OCI-LY3 (cell line): ENCODE data around the gene XCL2.
A peak's percentile ranks its signal among the peaks of the same experiment; 100 is the strongest.
"Not testable (repeated sequence)": the region's sequence is repeated elsewhere in the genome, so short reads cannot be mapped to it uniquely, and the experiment has no call there.

Source experiments
- H2AFZ ChIP-seq: fragments of 200-600, 300-600 bp; shearing (Covaris generic); 2 replicates; pipeline ENCODE4 v1.6.0; 2014; ENCODE audit warnings: antibody characterized with exemption, low read depth, low read length
- H3K27ac ChIP-seq: fragments of 200-600, 300-600 bp; sonication (generic); 2 replicates; pipeline ENCODE4 v1.5.1; 2014; ENCODE audit warnings: mild to moderate bottlenecking, low read length, moderate library complexity, mixed read lengths
- H3K27me3 ChIP-seq: fragments of 200-600, 300-600 bp; sonication (generic); 2 replicates; pipeline ENCODE4 v1.6.1; 2014; ENCODE audit warnings: low read depth, low read length, mixed read lengths
- H3K36me3 ChIP-seq: fragments of 200-600, 300-600 bp; sonication (generic); replicated peaks from 2 replicates; pipeline ENCODE3; 2014; ENCODE audit warnings: low read depth, low read length, mixed read lengths
- H3K4me1 ChIP-seq: fragments of 300-600, 200-600 bp; sonication (generic); 2 replicates; pipeline ENCODE4 v1.6.1; 2014; ENCODE audit warnings: low read length, mixed read lengths
- H3K4me2 ChIP-seq: fragments of 200-600, 300-600 bp; sonication (generic); 2 replicates; pipeline ENCODE4 v1.6.1; 2014; ENCODE audit warnings: low read length, mixed read lengths
- H3K4me3 ChIP-seq: fragments of 300-600, 200-600 bp; sonication (generic); 2 replicates; pipeline ENCODE4 v1.5.1; 2014; ENCODE audit warnings: antibody characterized with exemption, mild to moderate bottlenecking, low read length, moderate library complexity
- H3K79me2 ChIP-seq: fragments of 300-600, 200-600 bp; shearing (Covaris generic); 2 replicates; pipeline ENCODE4 v1.6.1; 2014; ENCODE audit warnings: mild to moderate bottlenecking, low read length, mixed read lengths
- H3K9ac ChIP-seq: fragments of 300-600, 200-600 bp; shearing (Covaris generic); 2 replicates; pipeline ENCODE4 v1.6.0; 2014; ENCODE audit warnings: mild to moderate bottlenecking, low read length, moderate library complexity
- H3K9me3 ChIP-seq: fragments of 200-600, 300-600 bp; shearing (Covaris generic); 2 replicates; pipeline ENCODE4 v1.6.1; 2014; ENCODE audit warnings: low read length, mixed read lengths; ENCODE audit not compliant: insufficient read depth
- H4K20me1 ChIP-seq: fragments of 200-600, 300-600 bp; sonication (generic); 2 replicates; pipeline ENCODE4 v1.6.1; 2016; ENCODE audit warnings: low read length, mixed read lengths; ENCODE audit not compliant: insufficient read depth
- CTCF ChIP-seq: fragments of 200-600, 300-600 bp; sonication (generic); IDR thresholded peaks from 2 replicates; pipeline ENCODE4 v1.5.1; 2014; ENCODE audit warnings: antibody characterized with exemption, low read length, low read depth
- EZH2phosphoT487 ChIP-seq: fragments of 200-600 bp; shearing (Covaris generic); IDR thresholded peaks from 2 replicates; pipeline ENCODE4 v1.6.1; 2018; ENCODE audit warnings: antibody characterized with exemption, mixed run types, low read depth

XCL2 gene

GRCh38 chr1:168581817-168582572 is 38.2 kb upstream of the XCL2 start:
- Histone ChIP-seq H3K79me2 (no peaks in the 10 kb centered on the region), H3K36me3 (no peaks in the 10 kb centered on the region), H3K4me2 (no peak overlapping the region), H2AFZ (no peak overlapping the region), H3K9me3 (no peaks in the 10 kb centered on the region), H3K9ac (no peak overlapping the region), H3K27ac (no peak overlapping the region), H3K4me1 (no peaks in the 10 kb centered on the region), H3K4me3 (no peak overlapping the region), H4K20me1 (no peaks in the 10 kb centered on the region), H3K27me3 (peaks cover 12% of the 10 kb centered on the region; the same call in 1 of the 2 replicates)
- TF ChIP-seq EZH2phosphoT487 = no peak
- TF ChIP-seq CTCF = no peak

- H3K36me3 ChIP-seq, H3K4me2 ChIP-seq, H3K27ac ChIP-seq, H3K9ac ChIP-seq, H3K4me1 ChIP-seq, H3K9me3 ChIP-seq, H2AFZ ChIP-seq, H3K4me3 ChIP-seq, H4K20me1 ChIP-seq, H3K79me2 ChIP-seq: not testable (repeated sequence)
- H3K27me3 ChIP-seq = peaks cover 12% of the 10 kb centered on the region; the same call in 1 of the 2 replicates
These were observed 37.2 kb upstream of the XCL2 start for GRCh38 chr1:168580991-168581390.

GRCh38 chr1:168580290-168580689 is 36.5 kb upstream of the XCL2 start:
- H3K27me3 ChIP-seq = peaks cover 12% of the 10 kb centered on the region; the same call in 1 of the 2 replicates
- H3K36me3 ChIP-seq, H4K20me1 ChIP-seq, H3K79me2 ChIP-seq, H3K4me2 ChIP-seq, H3K9me3 ChIP-seq, H3K4me3 ChIP-seq, H3K4me1 ChIP-seq, H3K27ac ChIP-seq, H3K9ac ChIP-seq, H2AFZ ChIP-seq: not testable (repeated sequence)

- H3K9ac ChIP-seq, H3K4me2 ChIP-seq, H3K27ac ChIP-seq, H2AFZ ChIP-seq, H3K79me2 ChIP-seq, H3K36me3 ChIP-seq, H3K4me1 ChIP-seq, H4K20me1 ChIP-seq, H3K4me3 ChIP-seq, H3K9me3 ChIP-seq: not testable (repeated sequence)
- peaks cover 14% of the 10 kb centered on the region; the same call in 1 of the 2 replicates for H3K27me3 ChIP-seq
These were observed 34.9 kb upstream of the XCL2 start for GRCh38 chr1:168578531-168579185.

GRCh38 chr1:168576245-168576688 is 32.5 kb upstream of the XCL2 start, which contains the start of gene XCL1:
Gene XCL1 (plus strand): TSS chr1:168576605. CDS start chr1:168576638, 33 bp downstream.
- not testable (repeated sequence) for H3K79me2 ChIP-seq, H3K9me3 ChIP-seq, H3K9ac ChIP-seq, H4K20me1 ChIP-seq, H3K4me2 ChIP-seq, H3K27ac ChIP-seq, H3K4me3 ChIP-seq, H3K4me1 ChIP-seq, H2AFZ ChIP-seq, H3K36me3 ChIP-seq
- peaks cover 33% of the 10 kb centered on the region for H3K27me3 ChIP-seq

- not testable (repeated sequence) for H3K4me2 ChIP-seq, H3K4me1 ChIP-seq, H3K27ac ChIP-seq, H3K9me3 ChIP-seq, H3K9ac ChIP-seq, H3K79me2 ChIP-seq, H2AFZ ChIP-seq, H3K4me3 ChIP-seq, H3K36me3 ChIP-seq, H4K20me1 ChIP-seq
- H3K27me3 ChIP-seq = peaks cover 47% of the 10 kb centered on the region
- TF ChIP-seq CTCF = peak; percentile 36; the same call in 1 of the 2 replicates
These were observed 30.4 kb upstream of the XCL2 start for GRCh38 chr1:168574234-168574633.
